Measurements from ENCODE around the gene SAMD11. TPM values are rescaled to one million over a fixed set of nuclear protein-coding genes. Genes with fewer than 3 reads are reported as not detected.

The SAMD11 gene
- total RNA-seq, 1 experiment from 2014 or later = 0.54 TPM

DNA sequence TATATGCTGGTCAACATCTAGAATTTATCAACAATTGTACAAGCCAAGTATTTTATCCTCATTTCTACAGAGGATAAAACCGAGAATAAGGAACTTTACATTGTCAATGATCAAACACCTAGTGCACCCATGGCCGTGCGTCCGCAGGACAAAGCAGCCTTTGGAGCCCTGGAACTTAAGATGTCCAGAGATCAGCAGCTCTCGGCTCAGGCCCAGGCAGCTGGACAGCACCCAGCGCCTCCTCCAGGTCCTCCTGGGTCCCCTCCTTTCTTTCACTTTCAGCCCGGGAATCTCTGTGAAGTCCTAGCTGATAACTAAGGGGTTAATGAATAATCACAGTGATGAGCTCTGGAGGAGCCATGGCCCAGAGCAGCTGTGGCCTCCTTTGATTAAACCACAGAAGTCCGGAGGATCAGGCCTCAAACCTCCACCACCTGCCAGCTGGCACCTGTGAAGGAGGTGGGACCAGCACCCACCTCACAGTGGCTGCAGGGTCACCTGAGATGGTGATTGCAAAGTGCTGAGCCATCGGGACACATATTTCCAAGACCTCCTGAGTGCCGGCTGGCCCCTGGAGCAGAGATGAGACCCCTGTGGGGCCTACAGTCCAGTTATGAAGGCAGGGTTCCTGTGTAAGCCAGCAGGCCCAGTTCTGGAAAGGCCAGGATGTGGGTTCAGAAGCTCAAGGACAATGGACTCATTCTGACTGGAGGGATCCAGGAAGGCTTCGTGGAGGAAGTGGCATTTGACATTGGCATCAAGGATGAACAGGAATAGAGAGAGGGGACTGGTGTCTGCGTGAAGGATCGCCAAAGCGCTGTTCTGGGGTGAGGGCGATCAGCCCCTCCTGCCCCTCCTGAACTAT is 11.6 kb upstream of the SAMD11 start:
- Mint-ChIP-seq H3K27me3 (ENCODE audit: unreplicated experiment) (peaks cover 76% of the 10 kb centered on the region), H3K9me3 (ENCODE audit: low read depth, unreplicated experiment) (no peaks in the 10 kb centered on the region), H3K27ac (ENCODE audit: unreplicated experiment) (no peak overlapping the region), H3K36me3 (ENCODE audit: insufficient read depth, unreplicated experiment) (peaks cover 5% of the 10 kb centered on the region), H3K4me1 (ENCODE audit: low read depth, unreplicated experiment) (peaks cover 20% of the 10 kb centered on the region), H3K4me3 (ENCODE audit: low read depth, unreplicated experiment) (no peak overlapping the region)
- intact Hi-C loops (cut with micrococcal nuclease; ENCODE audit: unreplicated experiment) = no loop called here
- CTCF ChIA-PET = interaction anchor here (0.8 kb wide), 1 partner anchor 21 kb away, joined by 3 read pairs; no protein-coding TSS in a partner anchor
- TF ChIP-seq, protein P1, sequence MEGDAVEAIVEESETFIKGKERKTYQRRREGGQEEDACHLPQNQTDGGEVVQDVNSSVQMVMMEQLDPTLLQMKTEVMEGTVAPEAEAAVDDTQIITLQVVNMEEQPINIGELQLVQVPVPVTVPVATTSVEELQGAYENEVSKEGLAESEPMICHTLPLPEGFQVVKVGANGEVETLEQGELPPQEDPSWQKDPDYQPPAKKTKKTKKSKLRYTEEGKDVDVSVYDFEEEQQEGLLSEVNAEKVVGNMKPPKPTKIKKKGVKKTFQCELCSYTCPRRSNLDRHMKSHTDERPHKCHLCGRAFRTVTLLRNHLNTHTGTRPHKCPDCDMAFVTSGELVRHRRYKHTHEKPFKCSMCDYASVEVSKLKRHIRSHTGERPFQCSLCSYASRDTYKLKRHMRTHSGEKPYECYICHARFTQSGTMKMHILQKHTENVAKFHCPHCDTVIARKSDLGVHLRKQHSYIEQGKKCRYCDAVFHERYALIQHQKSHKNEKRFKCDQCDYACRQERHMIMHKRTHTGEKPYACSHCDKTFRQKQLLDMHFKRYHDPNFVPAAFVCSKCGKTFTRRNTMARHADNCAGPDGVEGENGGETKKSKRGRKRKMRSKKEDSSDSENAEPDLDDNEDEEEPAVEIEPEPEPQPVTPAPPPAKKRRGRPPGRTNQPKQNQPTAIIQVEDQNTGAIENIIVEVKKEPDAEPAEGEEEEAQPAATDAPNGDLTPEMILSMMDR (IDR thresholded peaks at IDR 0.05; ENCODE audit: unreplicated experiment) = no peak
- no TSS peak for BruUV-seq (replicated peaks)
- DNase-seq = no peak

DNA sequence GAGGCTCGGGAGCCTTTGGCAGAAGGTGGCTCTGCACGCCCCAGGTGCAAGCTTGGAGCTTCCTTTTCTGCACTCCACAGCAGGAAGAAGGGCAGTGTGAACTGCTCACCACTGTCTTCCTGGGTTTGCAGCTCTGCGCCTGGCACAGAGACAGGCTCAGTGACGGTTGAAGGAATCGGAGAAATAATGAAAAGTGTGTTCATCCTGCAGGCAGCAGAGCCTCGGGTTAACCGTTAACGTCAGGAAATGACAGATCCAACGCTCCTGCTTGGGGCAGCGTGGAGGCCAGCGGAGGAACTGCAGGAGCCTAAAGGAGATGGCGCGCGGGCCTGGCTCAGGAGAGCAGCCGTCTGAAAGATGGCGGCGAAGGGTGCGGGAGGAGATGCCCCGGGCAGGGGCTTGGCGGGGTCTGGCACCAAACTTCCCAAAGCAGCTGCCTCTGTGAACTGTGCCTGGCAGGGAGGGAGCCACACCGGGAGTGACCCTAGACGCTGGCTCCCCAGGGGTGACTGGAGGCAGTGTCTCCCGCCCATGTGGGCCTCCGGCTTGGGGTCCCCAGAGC is 10.9 kb upstream of the SAMD11 start:
- Mint-ChIP-seq H3K27ac (ENCODE audit: unreplicated experiment) (no peak overlapping the region), H3K4me1 (ENCODE audit: low read depth, unreplicated experiment) (peaks cover 20% of the 10 kb centered on the region), H3K4me3 (ENCODE audit: low read depth, unreplicated experiment) (no peak overlapping the region), H3K36me3 (ENCODE audit: insufficient read depth, unreplicated experiment) (peaks cover 5% of the 10 kb centered on the region), H3K27me3 (ENCODE audit: unreplicated experiment) (peaks cover 81% of the 10 kb centered on the region), H3K9me3 (ENCODE audit: low read depth, unreplicated experiment) (no peaks in the 10 kb centered on the region)
- intact Hi-C loops (cut with micrococcal nuclease; ENCODE audit: unreplicated experiment) = no loop called here
- DNase-seq = peak; percentile 34
- CTCF ChIA-PET = interaction anchor here (0.8 kb wide), 1 partner anchor 20 kb away, joined by 3 read pairs; no protein-coding TSS in a partner anchor
- TF ChIP-seq, protein P1 (IDR thresholded peaks at IDR 0.05; ENCODE audit: unreplicated experiment) = no peak
- no TSS peak for BruUV-seq (replicated peaks)

DNA sequence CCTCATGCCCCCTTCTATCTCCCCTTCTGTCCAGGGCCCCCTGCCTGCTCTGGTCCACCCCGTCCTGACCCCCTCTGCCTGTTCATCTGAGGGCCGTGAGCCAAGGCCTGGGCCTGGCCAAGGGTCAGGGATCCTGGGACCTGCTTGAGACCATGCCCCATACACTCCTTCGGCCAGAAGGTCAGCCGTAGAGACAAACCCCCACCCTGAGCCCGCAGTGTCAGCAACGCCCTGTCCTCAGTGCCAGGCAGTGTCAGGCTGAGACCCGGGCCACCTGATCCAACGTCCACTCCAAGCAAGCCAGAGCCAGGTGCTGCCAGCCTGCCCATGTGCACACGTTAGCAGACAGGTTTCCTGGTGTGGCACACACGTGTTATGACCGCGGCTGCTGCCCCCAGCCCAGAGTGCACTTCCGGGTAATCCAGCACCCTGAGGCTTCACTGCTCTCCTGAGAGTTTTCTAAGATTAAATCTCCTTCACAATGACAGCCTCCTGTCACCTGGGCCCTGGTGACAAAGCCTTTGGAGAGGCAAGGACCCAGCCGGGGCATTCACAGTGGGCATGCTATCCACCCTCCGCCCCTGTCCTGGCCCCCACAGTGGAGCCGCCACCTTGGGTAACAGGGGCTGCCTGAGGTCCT is 10.1 kb upstream of the SAMD11 start:
- intact Hi-C loops (cut with micrococcal nuclease; ENCODE audit: unreplicated experiment) = no loop called here
- peaks cover 20% of the 10 kb centered on the region for H3K4me1 Mint-ChIP-seq (ENCODE audit: low read depth, unreplicated experiment)

More for the DNA sequence above, 10.1 kb upstream of the SAMD11 start:
- Mint-ChIP-seq H3K27me3 (ENCODE audit: unreplicated experiment) (peaks cover 81% of the 10 kb centered on the region), H3K4me3 (ENCODE audit: low read depth, unreplicated experiment) (no peak overlapping the region), H3K9me3 (ENCODE audit: low read depth, unreplicated experiment) (no peaks in the 10 kb centered on the region), H3K27ac (ENCODE audit: unreplicated experiment) (no peak overlapping the region), H3K36me3 (ENCODE audit: insufficient read depth, unreplicated experiment) (peaks cover 5% of the 10 kb centered on the region)
- CTCF ChIA-PET = no interaction called here
- peak; percentile 2 for DNase-seq
- TF ChIP-seq, protein P1 (IDR thresholded peaks at IDR 0.05; ENCODE audit: unreplicated experiment) = no peak
- BruUV-seq (replicated peaks) = no TSS peak
